Activated CD8-positive, alpha-beta memory T cell treated with anti-CD3 and anti-CD28 coated beads, Interleukin-2, amount 50 U/mL, for 48 hours (primary cell): Measurements from ENCODE around the gene PKMYT1.
A peak's percentile ranks its signal among the peaks of the same experiment; 100 is the strongest.
"Not testable (repeated sequence)": the region's sequence is repeated elsewhere in the genome, so short reads cannot be mapped to it uniquely, and the experiment has no call there.

Experiments used
- DNase-seq: peaks from one replicate; pipeline ENCODE4 v3.0.0-alpha.2; 2020

Gene PKMYT1

DNA sequence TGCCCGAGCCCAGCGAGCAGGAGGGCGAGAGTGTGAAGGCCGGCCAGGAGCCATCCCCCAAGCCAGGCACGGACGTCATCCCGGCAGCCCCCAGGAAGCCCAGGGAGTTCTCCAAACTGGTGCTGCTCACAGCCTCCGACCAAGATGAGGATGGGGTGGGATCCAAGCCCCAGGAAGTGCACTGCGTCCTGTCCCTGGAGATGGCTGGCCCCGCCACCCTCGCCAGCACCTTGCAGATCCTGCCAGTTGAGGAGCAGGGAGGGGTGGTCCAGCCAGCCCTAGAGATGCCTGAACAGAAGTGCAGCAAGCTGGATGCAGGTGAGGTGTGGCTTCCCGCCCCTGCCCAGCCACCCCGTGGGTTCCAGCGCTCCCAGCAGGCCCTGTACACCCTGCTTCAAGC is 50.6 kb downstream of the PKMYT1 start:
- DNase-seq: no peak

DNA sequence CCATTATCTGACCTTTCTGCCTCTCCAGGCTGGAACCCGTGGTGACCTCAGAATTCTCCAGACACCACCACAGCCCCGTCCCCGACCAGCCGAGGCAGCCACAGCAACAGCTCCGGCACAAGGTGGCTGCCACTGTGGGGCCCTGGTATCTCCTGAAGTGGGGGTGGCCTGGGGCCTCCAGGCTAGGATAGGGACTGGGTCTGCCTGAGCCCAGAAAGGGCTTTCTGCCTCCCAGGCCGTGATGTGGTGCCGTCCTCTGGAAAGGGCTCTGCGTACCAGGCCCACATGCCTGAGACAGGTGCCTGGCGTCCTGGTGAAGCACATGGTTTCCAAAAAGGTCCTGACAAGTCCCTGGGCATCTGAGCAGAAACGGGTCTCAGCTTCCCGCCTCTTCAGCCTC is 51.5 kb downstream of the PKMYT1 start:
- no peak for DNase-seq

DNA sequence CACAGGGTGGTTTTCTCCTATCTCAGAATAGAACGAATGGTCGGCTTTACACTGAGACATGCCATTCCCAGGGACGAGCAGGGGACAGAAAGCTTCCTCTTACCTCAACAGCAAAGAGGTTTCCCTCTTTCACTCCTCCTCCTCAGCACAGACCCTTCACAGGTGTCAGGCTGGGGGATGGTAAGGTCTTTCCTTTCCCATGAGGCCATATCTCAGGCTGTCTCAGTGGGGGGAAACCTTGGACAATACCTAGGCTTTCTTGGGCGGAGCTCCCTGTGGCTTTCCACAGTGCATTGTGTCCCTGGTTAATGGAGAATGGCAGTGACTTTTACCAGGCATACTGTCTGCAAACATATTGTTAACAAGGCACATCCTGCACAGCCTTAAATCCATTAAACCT is 52.1 kb downstream of the PKMYT1 start:
- DNase-seq: not testable (repeated sequence)

DNA sequence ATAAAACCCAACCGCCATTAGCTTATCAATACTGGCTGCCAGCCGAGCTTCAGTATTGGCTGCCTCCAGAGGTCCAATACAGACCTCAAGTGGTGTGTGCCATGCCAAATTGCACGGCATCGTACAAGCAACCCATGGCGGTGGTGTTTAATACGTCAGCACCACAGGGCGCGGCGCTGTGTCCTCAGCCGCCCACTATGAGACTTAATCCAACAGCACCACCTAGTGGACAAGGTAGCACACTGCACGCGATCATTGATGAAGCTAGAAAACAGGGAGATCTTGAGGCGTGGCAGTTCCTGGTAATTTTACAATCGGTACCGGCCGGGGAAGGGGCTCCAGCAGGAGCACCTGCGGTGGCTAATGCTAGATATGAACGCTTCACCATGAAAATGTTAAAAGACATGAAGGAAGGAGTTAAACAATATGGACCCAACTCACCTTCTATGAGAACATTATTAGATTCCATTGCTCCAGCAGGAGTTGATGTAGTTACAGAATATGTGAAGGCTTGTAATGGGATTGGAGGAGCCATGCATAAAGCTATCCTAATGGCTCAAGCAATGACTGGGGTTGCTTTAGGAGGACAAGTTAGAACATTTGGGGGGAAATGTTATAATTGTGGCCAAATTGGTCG is 53.1 kb downstream of the PKMYT1 start:
- peak; percentile 92 for DNase-seq

DNA sequence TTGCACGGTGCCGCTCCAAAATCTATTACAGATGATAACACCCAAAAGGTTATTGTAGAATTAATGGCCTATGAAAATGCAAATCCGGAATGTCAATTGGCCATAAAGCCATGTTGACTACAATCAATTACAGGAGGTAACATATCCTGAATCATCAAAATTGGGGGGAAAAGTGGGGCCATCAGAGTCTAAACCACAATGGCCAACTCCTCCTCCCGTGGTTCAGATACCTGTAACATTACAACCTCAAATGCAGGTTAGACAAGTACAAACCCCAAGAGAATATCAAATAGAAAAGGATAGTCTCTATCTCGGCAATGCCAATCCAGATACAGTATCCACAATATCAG is 53.6 kb downstream of the PKMYT1 start:
- no peak for DNase-seq

DNA sequence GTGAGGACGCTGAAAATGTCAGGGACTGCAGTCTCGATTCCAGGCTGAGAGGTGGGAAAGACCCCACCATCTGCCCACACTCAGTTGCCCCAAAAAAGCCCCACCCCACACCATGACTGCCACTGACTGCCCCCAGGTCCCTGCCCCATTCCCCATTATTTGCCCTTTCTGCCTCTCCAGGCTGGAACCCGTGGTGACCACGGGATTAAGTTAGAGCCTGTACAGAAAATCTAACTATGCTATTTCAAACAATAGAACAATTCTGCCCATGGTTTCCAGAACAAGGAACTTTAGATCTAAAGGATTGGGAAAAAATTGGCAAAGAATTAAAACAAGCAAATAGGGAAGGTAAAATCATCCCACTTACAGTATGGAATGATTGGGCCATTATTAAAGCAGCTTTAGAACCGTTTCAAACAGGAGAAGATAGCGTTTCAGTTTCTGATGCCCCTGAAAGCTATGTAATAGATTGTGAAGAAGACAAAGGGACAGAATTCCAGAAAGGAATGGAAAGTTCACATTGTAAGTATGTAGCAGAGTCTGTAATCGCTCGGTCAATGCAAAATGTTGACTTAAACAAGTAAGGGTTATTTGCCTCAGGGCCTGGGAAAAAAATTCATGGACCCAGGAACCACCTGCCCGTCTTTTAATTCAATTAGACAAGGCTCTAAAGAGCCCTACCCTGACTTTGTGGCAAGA is 54.1 kb downstream of the PKMYT1 start:
- no peak for DNase-seq

DNA sequence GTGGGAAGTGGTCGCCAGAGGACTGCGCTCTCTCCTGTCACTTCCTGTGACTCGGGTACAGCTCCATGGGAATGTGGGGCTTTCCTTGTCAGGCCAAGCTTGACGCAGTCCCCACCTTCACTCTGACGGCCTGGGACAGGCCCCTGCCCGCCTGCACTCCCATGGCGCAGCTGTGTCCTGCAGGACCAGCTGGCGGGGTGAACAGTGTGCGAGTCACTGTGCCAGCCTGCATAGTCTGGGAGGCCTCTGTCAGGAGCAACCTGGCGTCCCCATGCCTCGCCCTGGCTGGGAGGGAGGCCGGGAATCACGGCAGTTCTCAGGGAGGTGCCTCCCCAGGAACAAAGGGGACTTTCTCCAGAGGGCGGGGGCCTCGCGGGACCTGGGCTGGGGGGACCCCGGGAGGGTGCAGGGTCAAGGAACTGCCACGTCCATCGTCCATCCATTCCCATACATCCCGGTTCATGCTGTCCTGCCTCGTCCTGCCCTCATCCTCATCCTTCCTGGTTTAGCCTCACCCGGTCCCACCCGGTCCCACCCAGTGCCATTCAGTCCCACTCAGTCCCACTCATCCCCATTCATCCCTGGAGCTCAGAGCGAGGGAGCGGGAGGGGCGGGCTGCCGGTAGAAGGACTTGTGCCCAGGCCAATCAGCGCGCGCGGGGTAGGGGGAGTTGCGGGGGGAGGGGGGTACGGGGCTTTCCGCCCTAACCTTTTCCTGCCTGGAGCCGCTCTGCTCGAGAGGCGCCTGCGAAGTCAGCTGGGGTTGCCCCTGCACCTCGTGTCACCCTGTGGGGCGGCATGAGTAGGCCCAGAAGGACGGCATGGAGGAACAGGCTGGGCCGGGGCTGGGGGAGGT is 55.1 kb downstream of the PKMYT1 start:
- DNase-seq: no peak

DNA sequence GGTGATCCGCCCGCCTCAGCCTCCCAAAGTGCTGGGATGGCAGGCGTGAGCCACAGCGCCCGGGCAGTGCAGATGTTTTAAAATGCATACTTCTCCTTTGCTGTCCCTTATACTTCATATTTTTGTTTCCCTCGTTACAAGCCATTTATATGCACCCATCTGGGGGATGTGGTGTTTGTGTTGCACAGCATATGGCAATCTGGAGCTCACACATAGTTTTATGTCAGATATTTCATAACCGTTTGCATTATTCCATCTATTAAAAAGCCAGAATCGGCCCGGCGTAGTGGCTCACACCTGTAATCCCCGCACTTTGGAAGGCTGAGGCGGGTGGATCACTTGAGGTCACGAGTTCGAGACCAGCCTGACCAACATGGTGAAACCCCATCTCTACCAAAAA is 56.8 kb downstream of the PKMYT1 start:
- no peak for DNase-seq
